HepG2 (cell line): ENCODE data around the gene ZIC4. TPM values are rescaled to one million over a fixed set of nuclear protein-coding genes. Genes with fewer than 3 reads are reported as not detected.

Experiments used
- ATAC-seq: fragments of 200-7000 bp; cut with Tn5 transposase; 3 replicates; pipeline ENCODE4 v1.9.1; 2020; ENCODE audit warnings: mild to moderate bottlenecking, moderate library complexity
- BruUV-seq: library from RNA; stranded (reverse); fragments of 400-500 nt; replicated peaks from 2 replicates; lab custom pipeline; 2021; lab: Mats Ljungman, UMichigan
- CTCF ChIA-PET: fragments of 300-600 bp; formaldehyde crosslinking; extraction: SDS; loops from one replicate; lab custom pipeline; 2021; ENCODE audit warnings: low total read pairs, inconsistent platforms, low intra/inter-chr PET ratio; lab: Yijun Ruan, JAX
- POLR2A ChIA-PET: fragments of 350-600 bp; sonication (Branson Sonifier 250); formaldehyde crosslinking; loops from one replicate; lab custom pipeline; 2020; ENCODE audit warnings: antibody characterized with exemption, inconsistent platforms; lab: Yijun Ruan, JAX
- DNase-seq: peaks from one replicate; pipeline ENCODE4 v3.0.0-alpha.2; 2015; ENCODE audit warnings: low spot score
- FAIRE-seq: peaks from 3 replicates; lab custom pipeline; 2011; peaks lifted over from hg19 to GRCh38; lab: Jason Lieb, UNC
- H2AFZ ChIP-seq: one replicate; pipeline ENCODE4 v1.6.1; 2011; ENCODE audit warnings: low read length, inconsistent platforms
- H3K27ac ChIP-seq: fragments of 300-600 bp; 3 replicates; pipeline ENCODE4 v1.8.0; 2011; ENCODE audit warnings: mixed run types, mild to moderate bottlenecking, mixed read lengths, low read length, inconsistent platforms; ENCODE audit not compliant: insufficient read depth; ENCODE audit errors: extremely low read length
- H3K27me3 ChIP-seq, 2 experiments: fragments of 200-600 bp in 1 of 2; 2 replicates in 1 of 2; 3 replicates in 1 of 2; pipeline versions ENCODE4 v1.6.0 to v1.8.0; 2011; ENCODE audit warnings: low read length in 2 of 2, mild to moderate bottlenecking in 2 of 2, moderate library complexity in 2 of 2, inconsistent platforms in 1 of 2; ENCODE audit not compliant: insufficient read depth in 2 of 2, control insufficient read depth in 1 of 2
- H3K36me3 ChIP-seq, 2 experiments: fragments of 200-600 bp in 1 of 2; replicated peaks in 1 of 2; 2 replicates in 1 of 2; 3 replicates in 1 of 2; pipeline versions ENCODE4 v1.5.1 to v1.8.0; 2011; ENCODE audit warnings: low read length in 2 of 2, inconsistent platforms in 1 of 2; ENCODE audit not compliant: insufficient read depth in 2 of 2, control insufficient read depth in 1 of 2
- H3K4me1 ChIP-seq: 2 replicates; pipeline ENCODE4 v1.5.1; 2012; ENCODE audit warnings: low read length, inconsistent platforms; ENCODE audit not compliant: insufficient read depth
- H3K4me2 ChIP-seq: 2 replicates; pipeline ENCODE4 v1.6.0; 2011; ENCODE audit warnings: low read depth, low read length, inconsistent platforms
- H3K4me3 ChIP-seq, 3 experiments: fragments of 200-600 bp in 1 of 3; sonication (generic), shearing (Covaris generic) in 1 of 3; replicated peaks in 1 of 3; 2 replicates each; pipeline ENCODE4 v1.5.1; 2011 to 2016; ENCODE audit warnings: low read length in 3 of 3, inconsistent platforms in 2 of 3, low read depth in 2 of 3, mild to moderate bottlenecking in 2 of 3, control low read depth in 1 of 3, mixed read lengths in 1 of 3; ENCODE audit not compliant: insufficient read depth in 1 of 3
- H3K79me2 ChIP-seq: one replicate; pipeline ENCODE4 v1.6.1; 2011; ENCODE audit warnings: low read length, inconsistent platforms; ENCODE audit not compliant: insufficient read depth
- H3K9ac ChIP-seq: 2 replicates; pipeline ENCODE4 v1.6.0; 2011; ENCODE audit warnings: mild to moderate bottlenecking, low read depth, low read length, inconsistent platforms; ENCODE audit not compliant: insufficient read depth
- H3K9me3 ChIP-seq: 2 replicates; pipeline ENCODE4 v1.5.1; 2012; ENCODE audit warnings: mild to moderate bottlenecking, low read length
- H4K20me1 ChIP-seq: 2 replicates; pipeline ENCODE4 v1.6.0; 2011; ENCODE audit warnings: inconsistent platforms, mild to moderate bottlenecking, low read length, moderate library complexity; ENCODE audit not compliant: insufficient read depth
- CENPT ChIP-seq: sonication (generic); formaldehyde crosslinking; IDR thresholded peaks from 2 replicates; pipeline ENCODE4 v1.8.0; 2022; ENCODE audit warnings: low read depth, mild to moderate bottlenecking, moderate library complexity, missing genetic modification reagents
- HNRNPK ChIP-seq: fragments of 200-400 bp; formaldehyde crosslinking; IDR thresholded peaks from 2 replicates; pipeline ENCODE4 v1.6.1; 2018; ENCODE audit warnings: low read length, low read depth, moderate library complexity, mild to moderate bottlenecking; ENCODE audit not compliant: poor library complexity, severe bottlenecking
- NPAS2 ChIP-seq: sonication (generic); formaldehyde crosslinking; IDR thresholded peaks from 2 replicates; pipeline ENCODE4 v1.8.0; 2022; ENCODE audit warnings: mild to moderate bottlenecking, missing genetic modification reagents, borderline replicate concordance
- NR2F2 ChIP-seq: IDR thresholded peaks from 2 replicates; pipeline ENCODE4 v1.6.1; 2012; ENCODE audit warnings: low read depth, inconsistent platforms, borderline replicate concordance
- PITX1 ChIP-seq: sonication (generic); formaldehyde crosslinking; IDR thresholded peaks from 2 replicates; pipeline ENCODE4 v1.5.1; 2020; ENCODE audit warnings: mild to moderate bottlenecking, missing genetic modification reagents
- RARG ChIP-seq: sonication (generic); formaldehyde crosslinking; IDR thresholded peaks from 2 replicates; pipeline ENCODE4 v1.4.0; 2020; ENCODE audit warnings: low read depth, mild to moderate bottlenecking, missing genetic modification reagents
- REPIN1 ChIP-seq: sonication (generic); formaldehyde crosslinking; IDR thresholded peaks from 2 replicates; pipeline ENCODE4 v1.8.0; 2022; ENCODE audit warnings: missing genetic modification reagents, low read depth, mild to moderate bottlenecking, borderline replicate concordance
- TBX2 ChIP-seq: sonication (generic); formaldehyde crosslinking; IDR thresholded peaks from 2 replicates; pipeline ENCODE4 v1.5.0; 2020; ENCODE audit warnings: missing genetic modification reagents, mild to moderate bottlenecking, borderline replicate concordance
- ZFAT ChIP-seq: sonication (generic); formaldehyde crosslinking; conservative IDR thresholded peaks from 2 replicates; pipeline ENCODE4 v1.8.1; 2023; ENCODE audit warnings: missing genetic modification reagents, inconsistent platforms
- ZFP36 ChIP-seq: fragments of 150-350 bp; IDR thresholded peaks from 2 replicates; pipeline ENCODE4 v1.6.1; 2018; ENCODE audit warnings: borderline replicate concordance, low read length, low read depth; ENCODE audit not compliant: partially characterized antibody
- ZNF275 ChIP-seq: sonication (generic); formaldehyde crosslinking; IDR thresholded peaks from 2 replicates; pipeline ENCODE4 v1.8.0; 2022; ENCODE audit warnings: missing genetic modification reagents, mild to moderate bottlenecking, inconsistent platforms, borderline replicate concordance
- ZNF556 ChIP-seq: sonication (generic); formaldehyde crosslinking; IDR thresholded peaks from 2 replicates; pipeline ENCODE4 v1.4.0; 2020; ENCODE audit warnings: mild to moderate bottlenecking, missing genetic modification reagents, borderline replicate concordance
- ZNF678 ChIP-seq: sonication (generic); formaldehyde crosslinking; IDR thresholded peaks from 2 replicates; pipeline ENCODE4 v1.4.0; 2020; ENCODE audit warnings: mild to moderate bottlenecking, missing genetic modification reagents
- WGBS: methylation state at CpG from one replicate; pipeline ENCODE4 v1.1.6; 2017; ENCODE audit warnings: low lambda C conversion rate; 5-methylcytosine and 5-hydroxymethylcytosine counted together
- in situ Hi-C: cut with HindIII; loops from 2 replicates; pipeline ENCODE4 v1.10.0; 2017; ENCODE audit warnings: low pct_unique_long_range_greater_than_20kb; ENCODE audit not compliant: extremely low pct_ligation_motif_present
- intact Hi-C: fragments of 100-400 bp; cut with micrococcal nuclease; formaldehyde crosslinking; loops from one replicate; pipeline ENCODE4 v1.10.0; 2022; ENCODE audit not compliant: unreplicated experiment
- polyA plus RNA-seq, 8 experiments: library from polyadenylated mRNA; depleted of rRNA in 3 of 8; stranded (reverse) in 7 of 8; unstranded in 1 of 8; fragments of >200 nt; fragmentation: Illumina TruSeq in 4 of 8; extraction: Trizol in 4 of 8; gene quantifications; 2 replicates each; pipeline versions ENCODE4 v1.2.1 to v1.2.3, GENCODE V29; 2011 to 2016; ENCODE audit warnings: low read depth in 4 of 8, missing spikeins in 1 of 8, mixed read lengths in 1 of 8; ENCODE audit not compliant: insufficient read depth in 1 of 8
- total RNA-seq, 5 experiments: library from RNA; depleted of rRNA; stranded (reverse); fragments of >200 nt; fragmentation: Illumina TruSeq; extraction: Trizol; gene quantifications; 2 replicates each; pipeline ENCODE4 v1.2.3, GENCODE V29; 2016; ENCODE audit warnings: low read depth in 1 of 5
- TF ChIP-seq, protein P1 (sequence below): sonication (generic); formaldehyde crosslinking; IDR thresholded peaks from 2 replicates; pipeline ENCODE4 v1.4.0; 2020; ENCODE audit warnings: missing genetic modification reagents

ZIC4 gene
- total and polyA plus RNA-seq, 2 of the 13 experiments (the other 11 are each of a cell fraction or from before 2014, with no cell fraction given), result not detected

DNA sequence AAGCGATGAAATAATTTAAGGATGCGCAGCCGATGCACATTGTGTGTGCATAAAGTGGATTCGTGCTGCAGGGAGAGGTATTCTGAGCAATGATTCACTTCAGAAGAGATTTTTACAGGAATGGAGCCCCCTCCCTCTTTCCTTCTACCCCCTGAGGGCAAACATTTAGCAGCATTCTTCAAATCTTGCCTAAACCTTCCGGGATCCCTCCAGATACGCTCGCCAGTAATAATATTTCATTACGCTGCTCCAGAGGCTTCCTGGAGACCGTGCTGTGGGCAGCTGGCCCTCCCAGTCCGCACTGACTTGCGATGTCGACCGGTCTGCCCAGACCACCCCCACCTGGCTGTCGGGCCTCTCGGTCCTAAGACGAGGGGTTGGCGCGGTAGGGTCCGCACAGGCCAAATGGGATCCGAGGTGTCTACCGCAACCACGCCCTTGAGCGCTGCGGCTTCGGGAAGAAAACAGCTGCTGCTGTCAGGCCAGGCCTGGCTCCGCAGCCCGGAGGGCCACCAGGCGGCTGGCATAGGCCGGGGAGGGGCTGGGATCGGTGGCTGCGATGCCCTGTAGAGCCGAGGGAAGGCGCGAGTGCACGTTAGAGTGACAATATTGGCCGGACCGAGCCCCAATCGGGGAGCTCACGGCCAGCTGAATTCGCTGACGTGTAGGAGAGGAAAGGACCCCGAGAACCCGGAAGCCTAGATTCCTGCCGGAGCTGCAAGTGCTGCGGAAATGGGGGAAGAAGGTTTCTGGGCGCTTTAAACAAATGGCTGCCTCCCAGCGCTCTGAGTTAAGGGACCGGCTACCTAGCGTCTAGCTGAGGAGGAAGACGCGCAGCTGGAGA, 14.3 kb downstream of the ZIC4 start (continued):
- TF ChIP-seq ZFAT, result no peak
- TF ChIP-seq ZNF678 (CRISPR knock-in tag), result no peak

DNA sequence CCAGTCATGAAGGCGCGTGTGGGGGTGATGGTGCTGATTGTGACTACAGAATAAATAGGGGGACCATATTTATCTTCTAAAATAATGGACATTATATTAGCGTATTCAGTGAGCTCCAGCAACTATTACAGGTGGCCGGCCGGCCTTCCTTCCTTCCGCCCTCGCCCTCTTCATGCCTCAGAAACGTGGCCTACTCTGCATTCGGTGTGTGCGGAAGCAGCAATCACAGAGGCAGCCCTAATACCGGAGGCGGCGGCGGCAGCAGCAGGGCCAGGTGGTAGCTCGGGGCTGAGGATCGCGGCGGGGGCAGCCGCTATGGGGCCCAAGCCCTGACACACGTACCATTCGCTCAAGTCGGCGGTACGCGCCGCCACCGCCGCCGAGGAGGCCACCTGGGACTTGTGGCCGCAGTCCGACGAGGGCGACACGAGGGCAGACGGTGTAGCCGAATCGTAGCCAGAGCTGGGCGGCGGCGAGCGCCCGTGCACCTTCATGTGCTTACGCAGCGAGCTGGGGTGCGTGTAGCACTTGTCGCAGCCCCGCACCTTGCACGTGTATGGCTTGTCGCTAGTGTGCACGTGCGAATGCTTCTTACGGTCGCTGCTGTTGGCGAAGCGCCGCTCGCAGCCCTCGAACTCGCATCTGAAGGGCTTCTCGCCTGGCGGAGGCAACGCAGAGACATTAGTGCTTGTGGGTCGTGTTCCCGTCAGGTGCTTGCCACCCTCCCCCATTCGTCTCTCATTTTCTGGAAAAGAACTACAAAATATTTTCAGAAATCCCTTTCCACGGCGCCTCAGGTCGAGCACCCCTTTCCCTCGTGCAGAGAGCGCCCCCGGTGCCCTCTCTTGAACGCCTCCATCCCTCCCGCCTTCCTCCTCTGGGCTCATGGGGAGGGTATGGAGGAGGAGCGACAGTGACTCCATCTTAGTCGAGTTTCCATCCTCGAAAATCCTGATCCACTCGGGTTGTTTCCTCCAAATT, 15.5 kb downstream of the ZIC4 start:
- Histone ChIP-seq H3K9me3 (no peaks in the 10 kb centered on the region), H3K4me2 (no peak overlapping the region), H2AFZ (no peak overlapping the region), H3K79me2 (no peaks in the 10 kb centered on the region), H3K36me3 (no peaks in the 10 kb centered on the region), H3K4me1 (no peaks in the 10 kb centered on the region), H3K9ac (no peak overlapping the region), H3K27ac (no peak overlapping the region), H3K4me3 (no peak overlapping the region), H3K27me3 (peaks cover 0 to 40% of the 10 kb centered on the region in 2 experiments), H4K20me1 (no peaks in the 10 kb centered on the region)
- no TSS peak for BruUV-seq
- TF ChIP-seq, protein P1, sequence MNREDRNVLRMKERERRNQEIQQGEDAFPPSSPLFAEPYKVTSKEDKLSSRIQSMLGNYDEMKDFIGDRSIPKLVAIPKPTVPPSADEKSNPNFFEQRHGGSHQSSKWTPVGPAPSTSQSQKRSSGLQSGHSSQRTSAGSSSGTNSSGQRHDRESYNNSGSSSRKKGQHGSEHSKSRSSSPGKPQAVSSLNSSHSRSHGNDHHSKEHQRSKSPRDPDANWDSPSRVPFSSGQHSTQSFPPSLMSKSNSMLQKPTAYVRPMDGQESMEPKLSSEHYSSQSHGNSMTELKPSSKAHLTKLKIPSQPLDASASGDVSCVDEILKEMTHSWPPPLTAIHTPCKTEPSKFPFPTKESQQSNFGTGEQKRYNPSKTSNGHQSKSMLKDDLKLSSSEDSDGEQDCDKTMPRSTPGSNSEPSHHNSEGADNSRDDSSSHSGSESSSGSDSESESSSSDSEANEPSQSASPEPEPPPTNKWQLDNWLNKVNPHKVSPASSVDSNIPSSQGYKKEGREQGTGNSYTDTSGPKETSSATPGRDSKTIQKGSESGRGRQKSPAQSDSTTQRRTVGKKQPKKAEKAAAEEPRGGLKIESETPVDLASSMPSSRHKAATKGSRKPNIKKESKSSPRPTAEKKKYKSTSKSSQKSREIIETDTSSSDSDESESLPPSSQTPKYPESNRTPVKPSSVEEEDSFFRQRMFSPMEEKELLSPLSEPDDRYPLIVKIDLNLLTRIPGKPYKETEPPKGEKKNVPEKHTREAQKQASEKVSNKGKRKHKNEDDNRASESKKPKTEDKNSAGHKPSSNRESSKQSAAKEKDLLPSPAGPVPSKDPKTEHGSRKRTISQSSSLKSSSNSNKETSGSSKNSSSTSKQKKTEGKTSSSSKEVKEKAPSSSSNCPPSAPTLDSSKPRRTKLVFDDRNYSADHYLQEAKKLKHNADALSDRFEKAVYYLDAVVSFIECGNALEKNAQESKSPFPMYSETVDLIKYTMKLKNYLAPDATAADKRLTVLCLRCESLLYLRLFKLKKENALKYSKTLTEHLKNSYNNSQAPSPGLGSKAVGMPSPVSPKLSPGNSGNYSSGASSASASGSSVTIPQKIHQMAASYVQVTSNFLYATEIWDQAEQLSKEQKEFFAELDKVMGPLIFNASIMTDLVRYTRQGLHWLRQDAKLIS (CRISPR knock-in tag), result no peak
- TF ChIP-seq REPIN1 (CRISPR knock-in tag) (no peak), PITX1 (CRISPR knock-in tag) (no peak), NR2F2 (no peak), NPAS2 (CRISPR knock-in tag) (no peak), ZNF556 (CRISPR knock-in tag) (no peak), ZFP36 (no peak), CENPT (CRISPR knock-in tag) (no peak), ZNF275 (no peak), TBX2 (CRISPR knock-in tag) (no peak), RARG (no peak), HNRNPK (no peak)
- intact Hi-C loops (no loop called here), in situ Hi-C loops (no loop called here)
- no peak for FAIRE-seq
- no peak for DNase-seq
- CTCF ChIA-PET, result no interaction called here
- POLR2A ChIA-PET, result no interaction called here
- ATAC-seq, result no peak
- WGBS, result 65% methylated on average over 47 of the region's 77 CpGs
